Jurkat, Clone E6-1 (cell line): ENCODE measurements around the gene BPIFA2.

Source experiments
- DNase-seq: peaks from one replicate; pipeline ENCODE4 v3.0.0-alpha.2; 2011; ENCODE audit warnings: low read depth, low spot score
- H3K4me3 ChIP-seq: 2 replicates; pipeline ENCODE4 v1.5.1; 2011; ENCODE audit warnings: mild to moderate bottlenecking, low read length, control low read depth, moderate library complexity

Gene BPIFA2

GRCh38 chr20:33158637-33159385, 9.1 kb upstream of the BPIFA2 start:
- DNase-seq: no peak

GRCh38 chr20:33159713-33160112, 8.2 kb upstream of the BPIFA2 start:
- H3K4me3 ChIP-seq: no peak overlapping the region

More at GRCh38 chr20:33158637-33159385, 9.1 kb upstream of the BPIFA2 start:
- H3K4me3 ChIP-seq: no peak overlapping the region

GRCh38 chr20:33160681-33161080, 7.3 kb upstream of the BPIFA2 start:
- no peak overlapping the region for H3K4me3 ChIP-seq
- DNase-seq: no peak

More at GRCh38 chr20:33159713-33160112, 8.2 kb upstream of the BPIFA2 start:
- DNase-seq: no peak

- no peak for DNase-seq
These were observed 5.6 kb upstream of the BPIFA2 start for GRCh38 chr20:33162313-33162712.

GRCh38 chr20:33162753-33163152, 5.2 kb upstream of the BPIFA2 start:
- DNase-seq: no peak
- H3K4me3 ChIP-seq: no peak overlapping the region

More at GRCh38 chr20:33162313-33162712, 5.6 kb upstream of the BPIFA2 start:
- no peak overlapping the region for H3K4me3 ChIP-seq

- no peak for DNase-seq
- H3K4me3 ChIP-seq: no peak overlapping the region
These were observed 3.9 kb upstream of the BPIFA2 start for GRCh38 chr20:33163856-33164762.

- DNase-seq: no peak
- H3K4me3 ChIP-seq: no peak overlapping the region
These were observed 3.2 kb upstream of the BPIFA2 start for GRCh38 chr20:33164763-33165095.

GRCh38 chr20:33165416-33166055, 2.4 kb upstream of the BPIFA2 start:
- no peak overlapping the region for H3K4me3 ChIP-seq
- DNase-seq: no peak

GRCh38 chr20:33166533-33167113, 1.3 kb upstream of the BPIFA2 start:
- DNase-seq: no peak
- H3K4me3 ChIP-seq: no peak overlapping the region

GRCh38 chr20:33169176-33169794, 1.3 kb downstream of the BPIFA2 start:
- DNase-seq: no peak
- H3K4me3 ChIP-seq: no peak overlapping the region

GRCh38 chr20:33172781-33173180, 4.8 kb downstream of the BPIFA2 start:
- DNase-seq: no peak
- H3K4me3 ChIP-seq: no peak overlapping the region

GRCh38 chr20:33175123-33175522, 7.2 kb downstream of the BPIFA2 start:
- H3K4me3 ChIP-seq: no peak overlapping the region
- DNase-seq: no peak

- DNase-seq: no peak
- no peak overlapping the region for H3K4me3 ChIP-seq
These were observed 8.1 kb downstream of the BPIFA2 start for GRCh38 chr20:33176101-33176500.

GRCh38 chr20:33177866-33178265, 9.9 kb downstream of the BPIFA2 start:
- H3K4me3 ChIP-seq: no peak overlapping the region
- DNase-seq: no peak

GRCh38 chr20:33178726-33179125, 10.8 kb downstream of the BPIFA2 start:
- DNase-seq: no peak
- H3K4me3 ChIP-seq: no peak overlapping the region

GRCh38 chr20:33180169-33180568, 12.2 kb downstream of the BPIFA2 start:
- no peak for DNase-seq
- no peak overlapping the region for H3K4me3 ChIP-seq

GRCh38 chr20:33181482-33182093, 13.6 kb downstream of the BPIFA2 start:
- no peak overlapping the region for H3K4me3 ChIP-seq
- no peak for DNase-seq

GRCh38 chr20:33183312-33183711, 15.4 kb downstream of the BPIFA2 start:
- H3K4me3 ChIP-seq: no peak overlapping the region
- DNase-seq: no peak
